ENCODE results near the gene PATE3.

PATE3 gene

DNA sequence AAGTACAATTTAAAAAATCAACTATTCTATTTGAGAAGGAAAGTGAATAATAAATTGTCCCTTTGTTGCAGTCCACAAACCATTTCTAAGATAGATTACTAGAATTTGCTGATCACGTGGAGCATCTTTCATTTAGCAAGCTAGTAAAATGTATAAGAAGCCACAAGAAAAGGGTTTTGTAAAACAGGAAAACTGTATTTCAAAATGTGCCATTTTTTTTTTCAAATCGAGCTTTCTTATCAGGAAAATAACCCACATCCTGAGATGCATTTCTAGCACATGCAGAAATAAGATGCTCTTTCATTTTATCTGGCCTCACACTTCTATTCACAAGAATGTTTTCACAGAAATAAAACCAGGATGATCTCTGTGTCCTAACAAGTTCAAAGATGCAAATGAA is 3.2 kb upstream of the PATE3 start:
- Mint-ChIP-seq H3K27me3 (peaks cover under 1% of the 10 kb centered on the region), H3K4me3 (no peak overlapping the region), H3K4me1 (ENCODE audit: low read depth) (no peaks in the 10 kb centered on the region)

DNA sequence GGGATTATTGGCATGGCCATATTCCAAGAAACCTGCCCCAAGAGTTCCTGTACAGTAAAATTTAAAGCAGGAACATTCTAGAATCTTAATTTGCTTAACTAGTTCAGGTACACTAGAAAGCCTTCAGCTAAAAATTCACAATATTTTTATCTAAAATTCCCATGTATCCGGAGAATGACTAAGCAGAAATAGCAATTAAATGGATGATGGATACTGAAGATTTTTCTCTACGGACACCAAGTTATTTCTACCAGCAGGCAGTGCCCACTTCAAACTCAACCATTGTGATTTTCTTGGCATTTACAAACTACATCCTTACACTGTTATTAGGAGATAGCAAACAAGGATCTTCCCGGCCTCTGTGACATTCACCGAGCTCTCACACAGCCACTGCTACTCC is 2.9 kb downstream of the PATE3 start:
- H3K27me3 Mint-ChIP-seq = peaks cover 8% of the 10 kb centered on the region
- H3K27ac Mint-ChIP-seq = no peak overlapping the region
- H3K4me1 Mint-ChIP-seq (ENCODE audit: low read depth) = no peaks in the 10 kb centered on the region
- peaks cover 12% of the 10 kb centered on the region for H3K9me3 Mint-ChIP-seq
- no peaks in the 10 kb centered on the region for H3K36me3 Mint-ChIP-seq (ENCODE audit: low read depth)
- H3K4me3 Mint-ChIP-seq = no peak overlapping the region

More for the DNA sequence above, 3.2 kb upstream of the PATE3 start:
- no peaks in the 10 kb centered on the region for H3K36me3 Mint-ChIP-seq (ENCODE audit: low read depth)
- H3K27ac Mint-ChIP-seq = no peak overlapping the region
- H3K9me3 Mint-ChIP-seq = no peaks in the 10 kb centered on the region

- no peak overlapping the region for H3K27ac Mint-ChIP-seq
- peaks cover 17% of the 10 kb centered on the region for H3K27me3 Mint-ChIP-seq
- peaks cover 5% of the 10 kb centered on the region for H3K36me3 Mint-ChIP-seq (ENCODE audit: low read depth)
- H3K4me1 Mint-ChIP-seq (ENCODE audit: low read depth) = no peaks in the 10 kb centered on the region
- H3K4me3 Mint-ChIP-seq = no peak overlapping the region
- H3K9me3 Mint-ChIP-seq = peaks cover 50% of the 10 kb centered on the region
These were observed 9.7 kb downstream of the PATE3 start for GRCh38 chr11:125797641-125798040.

GRCh38 chr11:125799808-125800207 is 11.9 kb downstream of the PATE3 start:
- Mint-ChIP-seq H3K36me3 (ENCODE audit: low read depth) (peaks cover 5% of the 10 kb centered on the region), H3K4me1 (ENCODE audit: low read depth) (no peaks in the 10 kb centered on the region), H3K27me3 (peaks cover 17% of the 10 kb centered on the region), H3K27ac (no peak overlapping the region), H3K4me3 (no peak overlapping the region), H3K9me3 (peaks cover 49% of the 10 kb centered on the region)

DNA sequence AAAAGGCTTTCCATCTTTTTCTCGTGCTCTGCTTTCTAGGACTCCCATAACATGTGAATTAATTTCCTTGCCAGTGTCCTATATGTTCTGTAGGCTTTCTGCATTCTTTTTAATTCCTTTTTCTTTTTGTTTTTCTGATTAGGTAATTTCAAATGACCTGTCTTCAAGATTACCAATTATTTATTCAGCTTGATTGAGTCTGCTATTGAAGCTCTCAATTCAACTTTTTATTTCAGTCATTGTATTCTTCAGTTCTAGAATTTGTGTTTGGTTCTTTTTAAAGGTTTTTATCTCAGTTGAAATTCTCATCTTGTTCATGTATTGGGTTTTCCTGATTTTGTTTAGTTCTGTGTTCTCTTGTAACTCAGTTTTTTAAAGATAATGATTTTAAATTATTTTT is 14.5 kb downstream of the PATE3 start:
- Mint-ChIP-seq H3K9me3 (peaks cover 37% of the 10 kb centered on the region), H3K27ac (no peak overlapping the region), H3K4me1 (ENCODE audit: low read depth) (no peaks in the 10 kb centered on the region), H3K36me3 (ENCODE audit: low read depth) (peaks cover 5% of the 10 kb centered on the region), H3K27me3 (peaks cover 14% of the 10 kb centered on the region), H3K4me3 (no peak overlapping the region)

DNA sequence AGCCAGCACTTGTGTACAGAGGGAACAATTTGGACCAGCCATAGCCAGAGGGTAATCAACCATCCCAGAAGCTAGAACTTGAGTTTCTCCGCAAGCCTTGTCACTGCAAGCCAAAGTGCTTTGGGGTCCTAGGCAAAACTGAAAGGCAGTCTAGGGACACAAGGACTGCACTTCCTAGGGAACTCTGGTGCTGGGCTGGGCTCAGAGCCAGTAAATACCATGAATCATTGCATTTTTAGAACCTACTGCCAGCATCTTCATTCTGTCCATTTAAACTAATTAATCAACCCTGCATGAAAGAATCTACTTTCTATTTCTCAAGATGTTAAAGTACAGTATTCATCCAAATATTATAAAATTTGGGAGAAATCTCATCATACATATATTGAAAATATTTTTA is 20.0 kb downstream of the PATE3 start:
- Mint-ChIP-seq H3K27ac (no peak overlapping the region), H3K27me3 (peaks cover 10% of the 10 kb centered on the region), H3K36me3 (ENCODE audit: low read depth) (no peaks in the 10 kb centered on the region), H3K4me1 (ENCODE audit: low read depth) (no peaks in the 10 kb centered on the region), H3K9me3 (no peaks in the 10 kb centered on the region), H3K4me3 (no peak overlapping the region)

GRCh38 chr11:125833016-125833415 is 45.1 kb downstream of the PATE3 start, which contains the start of gene PATE4:
Gene PATE4, plus strand, starts transcription at chr11:125833316. Its CDS starts 44 bp downstream, at chr11:125833360.
- Mint-ChIP-seq H3K27ac (no peak within 1 kb of the TSS), H3K4me3 (no peak within 1 kb of the TSS), H3K4me1 (ENCODE audit: low read depth) (no peaks in the 10 kb centered on the region), H3K36me3 (ENCODE audit: low read depth) (no peaks in the 10 kb centered on the region), H3K27me3 (peaks cover 22% of the 10 kb centered on the region), H3K9me3 (peaks cover 8% of the 10 kb centered on the region)

- no peaks in the 10 kb centered on the region for H3K4me1 Mint-ChIP-seq (ENCODE audit: low read depth)
- peaks cover 17% of the 10 kb centered on the region for H3K27me3 Mint-ChIP-seq
- H3K27ac Mint-ChIP-seq = no peak overlapping the region
- no peaks in the 10 kb centered on the region for H3K9me3 Mint-ChIP-seq
- H3K36me3 Mint-ChIP-seq (ENCODE audit: low read depth) = no peaks in the 10 kb centered on the region
- H3K4me3 Mint-ChIP-seq = no peak overlapping the region
These were observed 47.8 kb downstream of the PATE3 start for GRCh38 chr11:125835748-125836147.
